ENCODE measurements around the gene NCOR1. TPM values are rescaled to one million over a fixed set of nuclear protein-coding genes. Genes with fewer than 3 reads are reported as not detected.

Gene NCOR1
- total RNA-seq, 1 experiment from 2014 or later: 124 TPM

DNA sequence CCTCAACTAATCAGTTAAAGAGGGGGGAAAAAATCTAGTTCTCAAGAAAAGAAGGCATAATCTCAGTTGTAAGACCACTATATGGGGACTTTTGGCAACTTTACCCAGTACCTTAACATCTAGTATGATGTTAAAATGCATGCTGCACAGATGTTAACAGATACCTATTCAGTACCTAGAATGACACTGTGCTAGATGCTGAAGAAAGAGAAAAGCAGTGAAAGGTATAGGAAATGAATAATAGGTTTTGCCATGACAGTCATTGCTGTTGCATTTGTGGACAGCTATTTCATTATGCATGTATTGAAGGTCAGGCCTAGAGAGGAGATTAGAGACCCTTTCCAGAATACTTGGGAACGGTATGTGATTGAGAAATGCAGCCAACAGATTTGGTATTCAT lies 36.2 kb upstream of the NCOR1 start (continued):
- TF ChIP-seq ZNF396 (CRISPR knock-in tag; IDR thresholded peaks at IDR 0.05; ENCODE audit: borderline replicate concordance) (no peak), ZNF263 (CRISPR knock-in tag; IDR thresholded peaks at IDR 0.05; ENCODE audit: low read depth) (no peak), JUN (CRISPR knock-in tag; IDR thresholded peaks at IDR 0.05) (no peak), AR (CRISPR knock-in tag; IDR thresholded peaks at IDR 0.05) (no peak), PRRX2 (CRISPR knock-in tag; IDR thresholded peaks at IDR 0.05) (no peak), ZNF671 (CRISPR knock-in tag; IDR thresholded peaks at IDR 0.05) (no peak), CBFB (CRISPR knock-in tag; IDR thresholded peaks at IDR 0.05; ENCODE audit: low read depth) (no peak), TCF7 (CRISPR knock-in tag; IDR thresholded peaks at IDR 0.05; ENCODE audit: low read depth) (no peak), RORB (CRISPR knock-in tag; IDR thresholded peaks at IDR 0.05) (no peak), IRF1 (CRISPR knock-in tag; IDR thresholded peaks at IDR 0.05) (no peak)
- TF ChIP-seq, protein P1, sequence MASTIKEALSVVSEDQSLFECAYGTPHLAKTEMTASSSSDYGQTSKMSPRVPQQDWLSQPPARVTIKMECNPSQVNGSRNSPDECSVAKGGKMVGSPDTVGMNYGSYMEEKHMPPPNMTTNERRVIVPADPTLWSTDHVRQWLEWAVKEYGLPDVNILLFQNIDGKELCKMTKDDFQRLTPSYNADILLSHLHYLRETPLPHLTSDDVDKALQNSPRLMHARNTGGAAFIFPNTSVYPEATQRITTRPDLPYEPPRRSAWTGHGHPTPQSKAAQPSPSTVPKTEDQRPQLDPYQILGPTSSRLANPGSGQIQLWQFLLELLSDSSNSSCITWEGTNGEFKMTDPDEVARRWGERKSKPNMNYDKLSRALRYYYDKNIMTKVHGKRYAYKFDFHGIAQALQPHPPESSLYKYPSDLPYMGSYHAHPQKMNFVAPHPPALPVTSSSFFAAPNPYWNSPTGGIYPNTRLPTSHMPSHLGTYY (CRISPR knock-in tag; IDR thresholded peaks at IDR 0.05): no peak

GRCh38 chr17:16251043-16251442 lies 35.7 kb upstream of the NCOR1 start:
- Mint-ChIP-seq H3K4me1 (peaks cover 13% of the 10 kb centered on the region), H3K9me3 (0 out of 2 replicates have a peak, but pooled peaks cover 3% of the 10 kb centered on the region), H3K36me3 (peaks cover 7% of the 10 kb centered on the region), H3K27me3 (ENCODE audit: low read depth) (no peaks in the 10 kb centered on the region), H3K4me3 (no peak overlapping the region), H3K27ac (0 out of 2 replicates have a peak overlapping the region, but pooled peaks have one; percentile 13)
- CTCF ChIA-PET: interaction anchor here (0.5 to 1.2 kb wide), 3 partner anchors 14 to 68 kb away, joined by 3 to 5 read pairs (median 4); no protein-coding TSS in a partner anchor
- ATAC-seq: no peak
- peak; percentile 86 for TF ChIP-seq ZNF121 (CRISPR knock-in tag; IDR thresholded peaks at IDR 0.05)
- TF ChIP-seq, protein P2, sequence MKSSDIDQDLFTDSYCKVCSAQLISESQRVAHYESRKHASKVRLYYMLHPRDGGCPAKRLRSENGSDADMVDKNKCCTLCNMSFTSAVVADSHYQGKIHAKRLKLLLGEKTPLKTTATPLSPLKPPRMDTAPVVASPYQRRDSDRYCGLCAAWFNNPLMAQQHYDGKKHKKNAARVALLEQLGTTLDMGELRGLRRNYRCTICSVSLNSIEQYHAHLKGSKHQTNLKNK (CRISPR knock-in tag; IDR thresholded peaks at IDR 0.05): no peak
- no peak for DNase-seq (ENCODE audit: low spot score)
- POLR2A ChIA-PET: no interaction called here

DNA sequence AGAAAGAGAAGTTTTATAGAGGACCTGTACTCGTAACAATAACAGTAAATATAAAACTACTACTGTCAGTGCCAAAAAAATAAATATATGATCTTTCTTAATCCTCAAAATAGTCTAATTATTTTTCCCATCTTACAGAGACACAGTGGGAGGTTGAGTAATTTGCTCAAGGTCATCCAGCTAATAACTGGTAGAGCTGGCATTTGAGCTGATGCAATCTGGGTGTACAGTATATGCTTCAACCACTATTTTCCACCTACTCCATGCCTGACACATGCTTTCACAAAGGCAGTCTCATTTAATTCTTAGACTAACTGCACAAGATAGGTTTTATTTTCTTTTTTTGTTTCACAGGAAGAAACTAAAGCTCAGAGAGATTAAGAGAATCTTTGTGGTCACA lies 35.3 kb upstream of the NCOR1 start:
- no peak for DNase-seq (ENCODE audit: low spot score)
- CTCF ChIA-PET: interaction anchor here (1.2 kb wide), 1 partner anchor 35 kb away, joined by 4 read pairs; no protein-coding TSS in a partner anchor
- H3K9me3 Mint-ChIP-seq: 0 out of 2 replicates have a peak, but pooled peaks cover 3% of the 10 kb centered on the region
- 0 out of 2 replicates have a peak overlapping the region, but pooled peaks have one; percentile 13 for H3K27ac Mint-ChIP-seq
- peaks cover 10% of the 10 kb centered on the region for H3K4me1 Mint-ChIP-seq
- POLR2A ChIA-PET: interaction anchor here (0.5 kb wide), 1 partner anchor 70 kb away, joined by 5 read pairs; no protein-coding TSS in a partner anchor
- H3K4me3 Mint-ChIP-seq: no peak overlapping the region
- no peaks in the 10 kb centered on the region for H3K27me3 Mint-ChIP-seq (ENCODE audit: low read depth)
- ATAC-seq: no peak
- TF ChIP-seq GABPB1 (CRISPR knock-in tag; IDR thresholded peaks at IDR 0.05) (peak; percentile 99), NFATC4 (CRISPR knock-in tag; IDR thresholded peaks at IDR 0.05) (no peak)
- TF ChIP-seq, protein P3, sequence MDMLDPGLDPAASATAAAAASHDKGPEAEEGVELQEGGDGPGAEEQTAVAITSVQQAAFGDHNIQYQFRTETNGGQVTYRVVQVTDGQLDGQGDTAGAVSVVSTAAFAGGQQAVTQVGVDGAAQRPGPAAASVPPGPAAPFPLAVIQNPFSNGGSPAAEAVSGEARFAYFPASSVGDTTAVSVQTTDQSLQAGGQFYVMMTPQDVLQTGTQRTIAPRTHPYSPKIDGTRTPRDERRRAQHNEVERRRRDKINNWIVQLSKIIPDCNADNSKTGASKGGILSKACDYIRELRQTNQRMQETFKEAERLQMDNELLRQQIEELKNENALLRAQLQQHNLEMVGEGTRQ (CRISPR knock-in tag; IDR thresholded peaks at IDR 0.05): no peak
- peaks cover 7% of the 10 kb centered on the region for H3K36me3 Mint-ChIP-seq

Measured in WTC11 (cell line).